Inflammatory macrophage treated with lipopolysaccharide for 1 hour (primary cell): ENCODE data around the gene ABCC6.
A peak's percentile ranks its signal among the peaks of the same experiment; 100 is the strongest.
"Not testable (repeated sequence)": the region's sequence is repeated elsewhere in the genome, so short reads cannot be mapped to it uniquely, and the experiment has no call there.

Experiments
- DNase-seq, 2 donors: peaks; one replicate each; pipeline ENCODE4 v3.0.0-alpha.2; 2020 to 2022

Gene ABCC6

DNA sequence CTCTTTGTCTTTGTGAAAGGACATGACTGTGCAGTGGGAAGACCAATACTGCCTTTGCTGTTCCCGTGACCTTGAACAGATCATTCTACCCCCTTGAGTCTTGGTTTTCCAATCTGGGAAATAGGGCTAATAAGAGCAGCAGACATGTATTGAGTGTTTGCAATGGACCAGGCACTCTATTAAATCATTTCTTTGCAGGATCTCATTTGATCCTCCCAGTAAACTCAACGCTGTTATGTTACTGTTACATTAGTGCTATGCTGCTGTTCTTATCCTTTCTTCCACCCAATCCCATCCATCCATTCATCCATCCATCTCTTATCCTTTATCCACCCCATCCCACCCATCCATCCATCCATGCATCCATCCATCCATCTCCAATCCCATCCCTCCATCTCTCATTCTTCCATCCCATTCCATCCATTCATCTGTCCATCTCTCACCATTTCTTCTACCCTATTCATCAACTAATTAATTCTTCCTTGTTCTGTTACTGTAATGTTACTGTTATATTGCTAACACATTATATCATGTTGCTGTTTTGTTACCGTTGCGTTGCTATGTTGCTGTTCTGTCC lies 65.1 kb downstream of the ABCC6 start:
- DNase-seq: no peak

DNA sequence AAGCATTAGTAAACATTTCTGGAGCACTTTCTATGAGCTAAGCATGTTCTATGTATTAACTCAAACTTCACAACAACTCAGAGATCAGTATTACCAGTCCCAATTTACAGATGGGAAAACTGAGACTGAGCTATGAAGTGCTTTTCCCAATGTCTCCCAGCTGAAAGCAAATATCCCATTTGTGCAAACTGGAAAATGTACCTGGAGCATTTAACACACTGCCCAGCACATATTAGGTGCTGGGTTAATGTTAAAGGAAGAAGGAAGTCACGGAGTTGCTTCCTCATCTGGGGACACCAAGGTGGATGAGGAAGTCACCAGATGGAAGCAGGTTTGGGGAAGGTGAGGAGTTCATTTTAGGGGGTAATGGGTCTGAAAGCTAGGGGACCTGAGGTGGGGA lies 66.1 kb downstream of the ABCC6 start:
- no peak for DNase-seq

- no peak for DNase-seq
Measured at GRCh38 chr16:16155234-16155633, 68.1 kb downstream of the ABCC6 start.

GRCh38 chr16:16154281-16154951 lies 68.9 kb downstream of the ABCC6 start:
- no peak for DNase-seq

DNA sequence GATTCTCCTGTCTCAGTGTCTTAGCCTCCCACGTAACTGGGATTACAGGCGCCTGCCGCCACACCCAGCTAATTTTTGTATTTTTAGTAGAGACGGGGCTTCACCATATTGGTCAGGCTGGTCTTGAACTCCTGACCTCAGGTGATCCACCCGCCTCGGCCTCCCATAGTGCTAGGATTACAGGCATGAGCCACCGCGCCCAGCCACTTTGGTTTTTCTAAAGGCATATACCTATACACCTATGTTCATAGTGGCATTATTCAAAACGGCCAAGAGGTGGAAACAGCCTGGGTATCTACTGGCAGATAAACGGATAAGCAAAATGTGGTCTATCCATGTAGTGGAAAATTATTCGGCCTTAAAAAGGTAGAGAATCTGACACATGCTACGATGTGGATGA lies 70.3 kb downstream of the ABCC6 start:
- not testable (repeated sequence) for DNase-seq

DNA sequence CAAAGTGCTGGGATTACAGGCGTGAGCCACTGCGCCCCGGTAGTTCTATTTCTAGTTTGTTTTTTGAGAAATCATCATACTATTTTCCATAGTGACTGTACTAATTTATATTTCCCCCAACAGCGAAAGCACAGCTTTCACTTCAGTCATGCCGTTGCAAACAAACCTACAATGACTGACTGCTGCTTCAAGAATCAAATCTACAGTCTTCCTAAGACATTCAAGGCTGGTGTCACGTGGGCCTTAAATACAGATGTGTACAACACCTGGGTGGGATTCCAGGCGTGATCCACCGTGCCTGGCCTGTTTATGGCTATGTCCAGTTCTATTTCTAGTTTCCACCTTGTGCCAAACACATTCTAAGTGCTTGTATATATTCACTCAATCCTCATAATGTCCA lies 72.0 kb downstream of the ABCC6 start:
- DNase-seq: no peak

- DNase-seq: no peak
Measured at GRCh38 chr16:16150878-16151152, 72.5 kb downstream of the ABCC6 start.

GRCh38 chr16:16150117-16150877 lies 73.0 kb downstream of the ABCC6 start:
- DNase-seq: no peak

GRCh38 chr16:16149710-16150116 lies 73.6 kb downstream of the ABCC6 start:
- DNase-seq: no peak

- no peak for DNase-seq
Measured at GRCh38 chr16:16148755-16149154, 74.5 kb downstream of the ABCC6 start.

- not testable (repeated sequence) for DNase-seq
Measured at GRCh38 chr16:16148000-16148599, 75.2 kb downstream of the ABCC6 start.

- DNase-seq: no peak
Measured at GRCh38 chr16:16147316-16147999, 75.8 kb downstream of the ABCC6 start.

DNA sequence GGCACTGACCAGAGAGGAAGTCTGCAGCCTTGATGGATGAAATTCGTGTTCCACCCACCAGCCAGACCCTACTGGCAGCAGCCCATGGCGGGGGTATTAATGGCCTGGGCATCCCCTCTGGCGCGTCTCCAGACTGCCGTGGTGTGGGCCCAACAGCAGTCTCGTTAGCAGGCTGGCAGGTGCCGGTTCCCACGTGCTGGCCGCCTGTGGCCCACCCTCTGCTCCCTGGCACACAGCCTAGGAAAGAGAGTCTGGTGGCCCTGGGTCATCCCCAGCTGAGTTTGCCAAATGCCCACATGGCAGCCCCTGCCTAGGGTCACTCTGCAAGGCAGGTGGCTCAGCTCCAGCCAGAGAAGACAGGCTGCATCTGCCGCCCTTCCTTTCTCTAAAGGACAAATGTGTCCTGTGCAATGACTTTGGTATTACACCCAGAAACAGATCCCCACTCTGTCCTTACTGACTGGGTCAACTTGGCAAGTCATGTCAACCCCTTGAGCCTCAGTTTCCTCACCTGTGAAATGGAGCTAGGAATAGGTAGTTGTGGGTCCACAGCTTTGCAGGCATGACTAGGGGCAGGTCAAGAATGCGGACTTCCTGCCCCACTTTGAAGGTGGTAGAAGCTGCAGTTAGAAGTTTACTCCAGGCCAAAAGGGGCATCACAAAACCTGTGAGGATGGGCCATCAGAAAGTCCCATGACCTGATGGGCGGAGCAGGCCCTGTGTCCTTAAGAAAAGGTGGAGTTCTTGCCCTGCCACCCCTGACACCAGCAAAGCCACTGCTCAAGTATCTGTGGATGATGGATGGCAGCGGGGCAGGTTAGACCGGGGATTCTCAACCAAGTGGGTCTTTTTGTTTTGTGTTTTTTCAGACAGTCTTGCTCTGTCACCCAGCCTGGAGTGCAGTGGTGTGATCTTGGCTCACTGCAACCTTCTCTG lies 76.6 kb downstream of the ABCC6 start:
- DNase-seq: no peak

DNA sequence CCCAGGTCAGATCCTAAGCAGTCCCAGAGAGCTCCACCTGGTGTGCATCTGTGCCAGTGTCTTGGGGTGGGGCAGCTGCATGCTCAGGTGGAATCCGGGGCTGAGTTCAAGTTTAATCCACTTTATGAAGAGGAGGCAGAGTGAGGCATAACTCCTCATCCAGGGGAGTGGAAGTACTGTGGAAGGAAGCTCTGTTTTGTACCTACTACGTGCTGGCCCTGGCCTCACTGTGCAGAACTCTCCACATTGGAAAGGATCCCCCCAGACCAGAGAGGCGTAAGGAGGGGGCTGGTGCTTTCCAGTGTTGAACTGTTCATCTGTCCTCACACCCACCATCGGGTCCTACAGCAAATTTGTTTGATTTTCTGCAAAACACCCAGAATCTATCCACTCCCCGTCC lies 78.0 kb downstream of the ABCC6 start:
- no peak for DNase-seq

GRCh38 chr16:16144416-16144815 lies 78.9 kb downstream of the ABCC6 start:
- no peak for DNase-seq

DNA sequence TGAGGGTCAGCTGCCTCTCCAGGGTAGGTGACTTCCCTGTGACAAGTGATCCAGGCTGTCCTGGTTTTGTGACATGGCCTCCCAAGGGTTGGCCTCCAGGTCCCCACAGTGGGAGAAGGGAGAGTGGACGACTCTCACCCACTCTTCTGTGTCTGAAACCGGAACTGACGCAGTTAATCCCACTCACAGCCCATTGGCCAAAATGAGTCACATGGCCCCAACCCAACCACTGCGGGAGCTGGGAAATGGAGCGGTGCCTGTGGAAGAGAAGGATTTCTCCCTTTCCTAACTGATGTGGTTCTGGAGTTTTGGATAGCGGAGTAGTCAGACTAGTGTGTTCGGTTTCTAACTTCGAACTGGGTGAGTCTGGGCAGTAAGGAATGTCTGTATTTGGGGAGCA lies 79.4 kb downstream of the ABCC6 start:
- DNase-seq: no peak

- DNase-seq: peak; percentile 32 to 40
Measured at GRCh38 chr16:16143038-16143763, 80.1 kb downstream of the ABCC6 start.

GRCh38 chr16:16141784-16142396 lies 81.4 kb downstream of the ABCC6 start:
- DNase-seq: no peak

DNA sequence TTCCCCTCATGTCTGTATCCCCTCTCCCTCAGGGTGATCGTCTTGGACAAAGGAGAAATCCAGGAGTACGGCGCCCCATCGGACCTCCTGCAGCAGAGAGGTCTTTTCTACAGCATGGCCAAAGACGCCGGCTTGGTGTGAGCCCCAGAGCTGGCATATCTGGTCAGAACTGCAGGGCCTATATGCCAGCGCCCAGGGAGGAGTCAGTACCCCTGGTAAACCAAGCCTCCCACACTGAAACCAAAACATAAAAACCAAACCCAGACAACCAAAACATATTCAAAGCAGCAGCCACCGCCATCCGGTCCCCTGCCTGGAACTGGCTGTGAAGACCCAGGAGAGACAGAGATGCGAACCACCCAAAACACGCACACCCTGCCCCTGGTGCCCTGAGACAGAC lies 82.2 kb downstream of the ABCC6 start:
- DNase-seq: no peak

GRCh38 chr16:16140537-16140936 lies 82.8 kb downstream of the ABCC6 start:
- DNase-seq: no peak

DNA sequence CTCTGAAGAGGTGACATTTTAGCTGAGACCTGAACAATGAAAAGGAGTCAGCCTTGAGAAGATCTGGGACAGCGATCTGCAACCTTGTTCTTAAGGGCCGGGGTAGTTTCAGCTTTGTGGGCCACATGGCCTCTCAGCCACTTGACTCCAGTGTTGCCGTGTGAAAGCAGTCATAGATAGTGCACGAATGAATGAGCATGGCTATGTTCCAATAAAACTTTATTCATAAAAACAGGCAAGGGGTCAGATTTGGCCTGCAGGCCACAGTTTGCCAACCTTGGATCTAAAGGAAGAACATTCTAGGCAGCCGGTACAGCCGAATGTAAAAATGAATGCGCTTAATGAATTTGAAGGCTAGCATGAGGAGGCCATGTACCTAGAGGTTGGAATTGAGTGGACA lies 83.5 kb downstream of the ABCC6 start:
- DNase-seq: no peak
